Left lung (tissue), 10 donors: ENCODE measurements around the gene C6orf120. TPM values are rescaled to one million over a fixed set of nuclear protein-coding genes. Genes with fewer than 3 reads are reported as not detected.

Source experiments
- ATAC-seq: fragments of 200-7000 bp; cut with Tn5 transposase; one replicate; pipeline ENCODE4 v1.9.1; 2020; ENCODE audit warnings: moderate library complexity
- DNase-seq, 4 donors: peaks; one replicate each; pipeline ENCODE4 v3.0.0-alpha.2; 2013 to 2020
- H3K27ac ChIP-seq, 2 donors: fragments of 200-600 bp; sonication (generic) in 1 of 2; one replicate each; pipeline versions ENCODE4 v1.5.0 to v1.8.0; 2020 to 2021
- H3K27me3 ChIP-seq, 2 donors: fragments of 200-600 bp; sonication (generic) in 1 of 2; one replicate each; pipeline versions ENCODE4 v1.5.0 to v1.8.0; 2020 to 2021
- H3K36me3 ChIP-seq, 2 donors: fragments of 200-600 bp; sonication (generic) in 1 of 2; one replicate each; pipeline versions ENCODE4 v1.5.0 to v1.8.0; 2020 to 2021
- H3K4me1 ChIP-seq, 2 donors: fragments of 200-600 bp; one replicate each; pipeline ENCODE4 v1.8.0; 2021
- H3K4me3 ChIP-seq, 2 donors: fragments of 200-600 bp; sonication (generic) in 1 of 2; one replicate each; pipeline versions ENCODE4 v1.5.0 to v1.8.0; 2020 to 2021; ENCODE audit warnings: mild to moderate bottlenecking in 1 of 2
- H3K9me3 ChIP-seq, 2 donors: fragments of 200-600 bp; sonication (generic) in 1 of 2; one replicate each; pipeline versions ENCODE4 v1.5.0 to v1.8.0; 2020 to 2021
- intact Hi-C, 2 donors: fragments of 100-400 bp; cut with DNase I; formaldehyde crosslinking; loops; one replicate each; pipeline versions ENCODE4 v1.11.2 to v1.14.2; 2022
- polyA plus RNA-seq, 6 donors: library from polyadenylated mRNA; unstranded; fragments of 120-200 nt; gene quantifications; one replicate each; pipeline ENCODE4 v1.2.1, GENCODE V29; 2013; ENCODE audit not compliant: insufficient read length in 6 of 6
- total RNA-seq, 2 donors: library from RNA; stranded (reverse); fragmentation: NEBNext Ultra II Directional; extraction: Animal tissue kit (Norgen Biotek cat#: 25700); gene quantifications; one replicate each; pipeline ENCODE4 v1.2.1, GENCODE V29; 2021
- TF ChIP-seq, protein P1 (sequence below), 2 donors: fragments of 200-600 bp; sonication (generic) in 1 of 2; IDR thresholded peaks; one replicate each; pipeline versions ENCODE4 v1.5.0 to v1.8.0; 2021; ENCODE audit warnings: antibody characterized with exemption in 2 of 2
- donor health status: DM: no; HTN: yes; CAD: no.
- donor health status: DM: no; HTN: no; CAD: no.

The C6orf120 gene
- total and polyA plus RNA-seq, 8 donors = 24.4 to 28.8 (median 26.3) TPM

DNA sequence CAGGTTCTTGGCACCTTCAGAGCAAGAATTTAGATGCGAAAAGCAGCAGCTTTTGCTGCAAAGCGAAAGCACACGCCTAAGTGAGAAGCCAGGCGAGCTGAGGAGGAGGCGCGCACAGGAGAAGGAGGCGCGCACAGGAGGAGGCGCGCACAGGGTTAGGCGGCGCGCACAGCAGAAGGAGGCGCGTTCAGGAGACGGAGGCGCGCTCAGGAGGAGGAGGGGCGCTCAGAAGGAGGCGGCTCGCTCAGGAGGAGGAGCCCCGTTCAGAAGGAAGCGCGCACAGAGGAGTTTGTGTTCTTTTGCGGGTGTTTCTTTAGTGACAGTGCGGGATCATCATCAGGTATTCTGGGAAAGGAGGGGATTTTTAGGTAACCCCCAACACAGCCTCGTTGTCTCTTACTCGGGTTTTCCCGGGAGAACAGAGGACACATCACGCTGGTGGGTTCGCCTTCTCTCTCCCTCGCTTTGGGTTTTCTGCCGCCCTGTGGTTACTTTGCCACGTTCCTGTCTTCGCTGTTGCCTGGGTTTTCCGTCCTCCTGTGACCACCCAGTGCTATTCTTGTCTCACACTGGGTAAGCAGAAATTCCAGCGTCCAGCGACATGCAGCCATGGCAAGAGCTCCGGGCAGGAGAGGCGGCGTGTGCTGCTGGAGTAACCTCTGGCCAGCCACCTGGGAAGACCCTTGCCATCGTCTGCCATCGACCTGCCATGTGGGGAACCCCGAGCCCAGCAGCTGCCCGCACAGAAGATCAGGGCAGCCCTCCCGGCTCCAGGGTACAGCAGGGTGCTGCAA, 47.1 kb upstream of the C6orf120 start:
- TF ChIP-seq, protein P1, sequence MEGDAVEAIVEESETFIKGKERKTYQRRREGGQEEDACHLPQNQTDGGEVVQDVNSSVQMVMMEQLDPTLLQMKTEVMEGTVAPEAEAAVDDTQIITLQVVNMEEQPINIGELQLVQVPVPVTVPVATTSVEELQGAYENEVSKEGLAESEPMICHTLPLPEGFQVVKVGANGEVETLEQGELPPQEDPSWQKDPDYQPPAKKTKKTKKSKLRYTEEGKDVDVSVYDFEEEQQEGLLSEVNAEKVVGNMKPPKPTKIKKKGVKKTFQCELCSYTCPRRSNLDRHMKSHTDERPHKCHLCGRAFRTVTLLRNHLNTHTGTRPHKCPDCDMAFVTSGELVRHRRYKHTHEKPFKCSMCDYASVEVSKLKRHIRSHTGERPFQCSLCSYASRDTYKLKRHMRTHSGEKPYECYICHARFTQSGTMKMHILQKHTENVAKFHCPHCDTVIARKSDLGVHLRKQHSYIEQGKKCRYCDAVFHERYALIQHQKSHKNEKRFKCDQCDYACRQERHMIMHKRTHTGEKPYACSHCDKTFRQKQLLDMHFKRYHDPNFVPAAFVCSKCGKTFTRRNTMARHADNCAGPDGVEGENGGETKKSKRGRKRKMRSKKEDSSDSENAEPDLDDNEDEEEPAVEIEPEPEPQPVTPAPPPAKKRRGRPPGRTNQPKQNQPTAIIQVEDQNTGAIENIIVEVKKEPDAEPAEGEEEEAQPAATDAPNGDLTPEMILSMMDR (IDR thresholded peaks at IDR 0.05) = no peak
- H3K4me3 ChIP-seq = peak overlapping the region in 1 of 2 donors; percentile 31
- H3K9me3 ChIP-seq = no peaks in the 10 kb centered on the region
- H3K36me3 ChIP-seq = peaks cover 0 to 41% of the 10 kb centered on the region in 2 donors
- peak; percentile 99 for ATAC-seq
- intact Hi-C loops = no loop called here
- peak overlapping the region in 1 of 2 donors; percentile 59 for H3K27ac ChIP-seq
- peaks cover 0 to 4% of the 10 kb centered on the region in 2 donors for H3K4me1 ChIP-seq
- DNase-seq = peak; percentile 70 to 90 (median 76)
- H3K27me3 ChIP-seq = no peaks in the 10 kb centered on the region

DNA sequence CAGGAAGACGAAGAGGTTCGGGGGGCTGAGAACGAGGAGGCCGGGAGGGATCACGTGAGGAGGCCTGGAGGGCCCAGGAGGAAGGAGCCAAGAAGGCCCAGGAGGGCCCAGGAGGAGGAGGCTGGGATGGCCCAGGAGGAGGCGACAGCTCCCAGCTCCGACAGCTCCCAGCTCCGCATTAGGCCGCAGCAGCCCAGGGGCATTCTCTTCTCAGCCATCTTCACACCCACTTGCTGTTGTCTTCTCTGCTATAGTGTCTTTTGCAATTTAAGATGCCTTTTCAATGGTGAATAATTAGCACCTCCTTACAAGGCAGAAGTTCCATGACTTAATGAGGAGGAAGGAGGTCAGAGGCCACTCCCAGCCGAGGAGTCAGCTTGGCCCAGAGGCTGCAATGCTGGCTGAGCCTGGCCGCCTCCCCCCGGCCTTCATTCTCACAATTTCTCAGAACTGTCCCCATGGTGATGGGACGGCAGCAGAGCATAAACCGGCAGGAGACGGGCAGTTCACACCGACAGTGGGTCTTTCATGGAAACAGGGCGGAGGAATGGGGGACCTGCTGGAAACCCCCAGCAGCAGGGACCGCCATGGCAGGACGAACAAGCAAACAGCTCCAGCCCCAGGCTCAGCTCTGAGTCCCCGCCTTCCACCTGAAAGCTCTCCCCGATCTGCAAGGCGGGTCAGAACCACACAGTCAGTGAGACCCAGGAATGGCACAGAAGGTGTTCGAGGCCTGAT, 45.2 kb upstream of the C6orf120 start:
- Histone ChIP-seq H3K36me3 (peaks cover 0 to 37% of the 10 kb centered on the region in 2 donors), H3K27ac (no peak overlapping the region), H3K4me1 (peaks cover 0 to 4% of the 10 kb centered on the region in 2 donors), H3K4me3 (no peak overlapping the region), H3K9me3 (no peaks in the 10 kb centered on the region), H3K27me3 (no peaks in the 10 kb centered on the region)
- TF ChIP-seq, protein P1 (IDR thresholded peaks at IDR 0.05) = no peak
- DNase-seq = no peak
- intact Hi-C loops = no loop called here
- ATAC-seq = no peak

DNA sequence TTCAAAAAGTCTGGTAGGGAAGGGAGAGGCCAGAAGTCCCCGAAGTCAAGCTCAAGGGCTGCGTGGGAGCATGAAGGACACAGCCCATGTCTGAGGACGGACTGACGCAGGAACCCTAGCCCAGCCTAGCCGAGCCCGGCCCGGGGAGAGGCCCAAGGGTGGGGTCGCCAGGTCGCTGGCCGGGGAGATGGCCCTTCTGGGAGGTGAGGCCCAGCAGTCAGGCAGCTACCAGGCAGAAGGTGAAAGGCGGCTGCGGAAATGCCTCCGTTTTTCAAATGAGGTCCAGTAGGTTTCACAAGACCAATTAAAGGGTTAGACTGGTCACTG, 44.7 kb upstream of the C6orf120 start:
- TF ChIP-seq, protein P1 (IDR thresholded peaks at IDR 0.05) = no peak
- peak in 1 of 4 donors; percentile 70 for DNase-seq

GRCh38 chr6:169659820-169660610, 41.9 kb upstream of the C6orf120 start:
- DNase-seq (no peak), ATAC-seq (no peak)
- intact Hi-C loops = no loop called here
- H3K36me3 ChIP-seq = peaks cover 0 to 51% of the 10 kb centered on the region in 2 donors
- no peaks in the 10 kb centered on the region for H3K4me1 ChIP-seq
- H3K27ac ChIP-seq = no peak overlapping the region
- no peaks in the 10 kb centered on the region for H3K9me3 ChIP-seq
- TF ChIP-seq, protein P1 (IDR thresholded peaks at IDR 0.05) = no peak
- no peak overlapping the region for H3K4me3 ChIP-seq
- no peaks in the 10 kb centered on the region for H3K27me3 ChIP-seq

More for the DNA sequence above, 44.7 kb upstream of the C6orf120 start:
- Histone ChIP-seq H3K27ac (no peak overlapping the region), H3K4me1 (peaks cover 0 to 4% of the 10 kb centered on the region in 2 donors), H3K36me3 (peaks cover 0 to 37% of the 10 kb centered on the region in 2 donors), H3K4me3 (no peak overlapping the region), H3K9me3 (no peaks in the 10 kb centered on the region), H3K27me3 (no peaks in the 10 kb centered on the region)
- ATAC-seq = no peak
- intact Hi-C loops = no loop called here
